Right atrium auricular region (tissue), 2 donors: Measurements from ENCODE around the gene TXNDC16. TPM values are rescaled to one million over a fixed set of nuclear protein-coding genes. Genes with fewer than 3 reads are reported as not detected.

ENCODE experiments used
- DNase-seq: peaks from one replicate; pipeline ENCODE4 v3.0.0-alpha.2; 2019; ENCODE audit warnings: low spot score
- H3K27ac ChIP-seq, 2 donors: fragments of 200-600 bp; sonication (generic); 1 replicate in 1 of 2; 2 replicates in 1 of 2; pipeline ENCODE4 v1.5.1; 2016 to 2019
- H3K27me3 ChIP-seq, 2 donors: fragments of 200-600 bp; sonication (generic); one replicate each; pipeline versions ENCODE4 v1.5.1 to v1.6.0; 2017 to 2019
- H3K36me3 ChIP-seq: fragments of 200-600 bp; sonication (generic); one replicate; pipeline ENCODE4 v1.5.1; 2016
- H3K4me1 ChIP-seq, 2 donors: fragments of 200-600 bp; sonication (generic); one replicate each; pipeline versions ENCODE4 v1.5.1 to v1.6.0; 2017 to 2019
- H3K4me3 ChIP-seq, 2 donors: fragments of 200-600 bp; sonication (generic); 1 replicate in 1 of 2; 2 replicates in 1 of 2; pipeline ENCODE4 v1.5.1; 2017 to 2019; ENCODE audit warnings: mild to moderate bottlenecking in 1 of 2, moderate library complexity in 1 of 2
- H3K9me3 ChIP-seq, 2 donors: fragments of 200-600 bp; sonication (generic); one replicate each; pipeline ENCODE4 v1.5.1; 2019
- CTCF ChIP-seq, 2 donors: fragments of 200-600 bp; sonication (generic); IDR thresholded peaks; one replicate each; pipeline ENCODE4 v1.5.1; 2019; ENCODE audit warnings: antibody characterized with exemption in 2 of 2
- total RNA-seq, 2 donors: library from RNA; depleted of rRNA; stranded (reverse); fragments of >200 nt; gene quantifications; one replicate each; pipeline ENCODE4 v1.1.0, GENCODE V29; 2016

Gene TXNDC16
- total RNA-seq, 2 donors from 2014 or later: 6.7 to 7.0 TPM

- no peak for TF ChIP-seq CTCF (IDR thresholded peaks at IDR 0.05)
- DNase-seq: no peak
- Histone ChIP-seq H3K4me3 (no peak overlapping the region), H3K9me3 (no peaks in the 10 kb centered on the region), H3K36me3 (no peaks in the 10 kb centered on the region), H3K27me3 (no peaks in the 10 kb centered on the region), H3K4me1 (no peaks in the 10 kb centered on the region), H3K27ac (no peak overlapping the region)
Measured at GRCh38 chr14:52514046-52514811, 38.1 kb downstream of the TXNDC16 start.

GRCh38 chr14:52513249-52513648 is 39.1 kb downstream of the TXNDC16 start:
- TF ChIP-seq CTCF (IDR thresholded peaks at IDR 0.05): no peak

GRCh38 chr14:52494444-52494843 is 57.9 kb downstream of the TXNDC16 start:
- no peak for TF ChIP-seq CTCF (IDR thresholded peaks at IDR 0.05)
- H3K4me3 ChIP-seq: no peak overlapping the region
- peaks cover 0 to 14% of the 10 kb centered on the region in 2 donors for H3K9me3 ChIP-seq
- no peak for DNase-seq
- H3K27ac ChIP-seq: no peak overlapping the region
- H3K36me3 ChIP-seq: no peaks in the 10 kb centered on the region
- no peaks in the 10 kb centered on the region for H3K27me3 ChIP-seq
- H3K4me1 ChIP-seq: no peaks in the 10 kb centered on the region

More at GRCh38 chr14:52513249-52513648, 39.1 kb downstream of the TXNDC16 start:
- H3K9me3 ChIP-seq: no peaks in the 10 kb centered on the region
- H3K4me3 ChIP-seq: no peak overlapping the region
- no peaks in the 10 kb centered on the region for H3K4me1 ChIP-seq
- H3K27ac ChIP-seq: no peak overlapping the region
- no peaks in the 10 kb centered on the region for H3K36me3 ChIP-seq
- H3K27me3 ChIP-seq: no peaks in the 10 kb centered on the region
- DNase-seq: no peak

GRCh38 chr14:52485350-52485960 is 66.8 kb downstream of the TXNDC16 start:
- no peaks in the 10 kb centered on the region for H3K36me3 ChIP-seq
- H3K9me3 ChIP-seq: no peaks in the 10 kb centered on the region
- no peak for DNase-seq
- no peak for TF ChIP-seq CTCF (IDR thresholded peaks at IDR 0.05)
- H3K4me3 ChIP-seq: no peak overlapping the region
- no peaks in the 10 kb centered on the region for H3K4me1 ChIP-seq
- H3K27me3 ChIP-seq: no peaks in the 10 kb centered on the region
- H3K27ac ChIP-seq: no peak overlapping the region

- peaks cover 0 to 10% of the 10 kb centered on the region in 2 donors for H3K9me3 ChIP-seq
- DNase-seq: no peak
- H3K4me1 ChIP-seq: no peaks in the 10 kb centered on the region
- H3K4me3 ChIP-seq: no peak overlapping the region
- TF ChIP-seq CTCF (IDR thresholded peaks at IDR 0.05): no peak
- H3K27me3 ChIP-seq: no peaks in the 10 kb centered on the region
- no peaks in the 10 kb centered on the region for H3K36me3 ChIP-seq
- H3K27ac ChIP-seq: no peak overlapping the region
Measured at GRCh38 chr14:52481864-52482263, 70.4 kb downstream of the TXNDC16 start.
